HG03565 (cell line): ENCODE data around the gene MRFAP1.
"Not testable (repeated sequence)": the region's sequence is repeated elsewhere in the genome, so short reads cannot be mapped to it uniquely, and the experiment has no call there.

Source experiments
- ATAC-seq: cut with Tn5 transposase; IDR thresholded peaks from one replicate; pipeline ENCODE4 v1.9.1; 2021; ENCODE audit warnings: mild to moderate bottlenecking, moderate library complexity; ENCODE audit not compliant: unreplicated experiment

The MRFAP1 gene

GRCh38 chr4:6663596-6664393 is 23.3 kb downstream of the MRFAP1 start:
- no peak for ATAC-seq

GRCh38 chr4:6665320-6665654 is 24.8 kb downstream of the MRFAP1 start:
- no peak for ATAC-seq

- ATAC-seq: no peak
Observed at GRCh38 chr4:6668391-6668790, 27.9 kb downstream of the MRFAP1 start.

- ATAC-seq: no peak
Observed at GRCh38 chr4:6671648-6672047, 31.2 kb downstream of the MRFAP1 start.

GRCh38 chr4:6672131-6672530 is 31.6 kb downstream of the MRFAP1 start:
- no peak for ATAC-seq

- ATAC-seq: not testable (repeated sequence)
Observed at GRCh38 chr4:6672541-6673190, 32.2 kb downstream of the MRFAP1 start.

- not testable (repeated sequence) for ATAC-seq
Observed at GRCh38 chr4:6673191-6673659, 32.7 kb downstream of the MRFAP1 start.

- ATAC-seq: peak; percentile 73
Observed at GRCh38 chr4:6673660-6674499, 33.4 kb downstream of the MRFAP1 start.

- peak; percentile 35 for ATAC-seq
Observed at GRCh38 chr4:6674500-6675149, 34.1 kb downstream of the MRFAP1 start.

GRCh38 chr4:6676722-6677558 is 36.5 kb downstream of the MRFAP1 start:
- ATAC-seq: no peak

- no peak for ATAC-seq
Observed at GRCh38 chr4:6680372-6681034, 40.0 kb downstream of the MRFAP1 start.

- no peak for ATAC-seq
Observed at GRCh38 chr4:6681191-6681590, 40.7 kb downstream of the MRFAP1 start.

- ATAC-seq: no peak
Observed at GRCh38 chr4:6682862-6683590, 42.5 kb downstream of the MRFAP1 start.

- ATAC-seq: no peak
Observed at GRCh38 chr4:6684656-6685055, 44.2 kb downstream of the MRFAP1 start.

- ATAC-seq: no peak
Observed at GRCh38 chr4:6686104-6686787, 45.8 kb downstream of the MRFAP1 start.

- no peak for ATAC-seq
Observed at GRCh38 chr4:6687947-6688878, 47.7 kb downstream of the MRFAP1 start.

GRCh38 chr4:6688879-6689505 is 48.5 kb downstream of the MRFAP1 start:
- ATAC-seq: peak; percentile 69
